K562 (cell line): Measurements from ENCODE around the gene CASKIN1. TPM values are rescaled to one million over a fixed set of nuclear protein-coding genes. Genes with fewer than 3 reads are reported as not detected.

ENCODE experiments used
- ATAC-seq: fragments of 200-7000 bp; cut with Tn5 transposase; 3 replicates; pipeline ENCODE4 v1.9.1; 2020; ENCODE audit warnings: moderate library complexity
- BruUV-seq: library from RNA; stranded (reverse); fragments of 400-500 nt; replicated peaks from 2 replicates; lab custom pipeline; 2021; lab: Mats Ljungman, UMichigan
- CTCF ChIA-PET: fragments of 300-600 bp; formaldehyde crosslinking; extraction: SDS; loops from one replicate; lab custom pipeline; 2021; ENCODE audit warnings: low intra/inter-chr PET ratio; lab: Yijun Ruan, JAX
- POLR2A ChIA-PET: fragments of 300-600, 350-650 bp; sonication (Branson Sonifier 250); formaldehyde crosslinking; extraction: SDS; loops from one replicate; lab custom pipeline; 2021; ENCODE audit warnings: antibody characterized with exemption, inconsistent platforms; lab: Yijun Ruan, JAX
- DNase-seq, 4 experiments: peaks; one replicate each; pipeline versions ENCODE4 v3.0.0 to v3.0.0-alpha.2; 2011 to 2018; ENCODE audit warnings: low spot score in 3 of 4, mixed read lengths in 3 of 4; ENCODE audit errors: extremely low read depth in 1 of 4
- FAIRE-seq: peaks from 2 replicates; lab custom pipeline; 2011; peaks lifted over from hg19 to GRCh38; lab: Jason Lieb, UNC
- H2AFZ ChIP-seq: 2 replicates; pipeline ENCODE4 v1.6.0; 2011; ENCODE audit warnings: low read depth, low read length, control low read depth, inconsistent platforms
- H3K27ac ChIP-seq: fragments of 200-600 bp; 3 replicates; pipeline ENCODE4 v1.8.0; 2011; ENCODE audit warnings: low read depth, mild to moderate bottlenecking, control low read depth, inconsistent platforms, low read length, moderate library complexity, mixed read lengths; ENCODE audit errors: extremely low read depth
- H3K27me3 ChIP-seq, 2 experiments: fragments of 300-600 bp in 1 of 2; 2 replicates in 1 of 2; 3 replicates in 1 of 2; pipeline versions ENCODE4 v1.6.0 to v1.8.0; 2011; ENCODE audit warnings: inconsistent platforms in 2 of 2, low read length in 2 of 2, mild to moderate bottlenecking in 1 of 2, mixed read lengths in 1 of 2, moderate library complexity in 1 of 2; ENCODE audit not compliant: control insufficient read depth in 2 of 2, insufficient read depth in 2 of 2
- H3K36me3 ChIP-seq: fragments of 300-600 bp; 3 replicates; pipeline ENCODE4 v1.8.0; 2011; ENCODE audit warnings: mild to moderate bottlenecking, low read length, inconsistent platforms; ENCODE audit not compliant: control insufficient read depth, insufficient read depth
- H3K4me1 ChIP-seq, 2 experiments: fragments of 200-600 bp in 1 of 2; replicated peaks in 1 of 2; 2 replicates in 1 of 2; 3 replicates in 1 of 2; pipeline versions ENCODE4 v1.5.1 to v1.8.0; 2011; ENCODE audit warnings: inconsistent platforms in 2 of 2, low read length in 2 of 2, mild to moderate bottlenecking in 1 of 2, mixed read lengths in 1 of 2, moderate library complexity in 1 of 2; ENCODE audit not compliant: control insufficient read depth in 2 of 2, insufficient read depth in 2 of 2
- H3K4me2 ChIP-seq: 2 replicates; pipeline ENCODE4 v1.6.1; 2011; ENCODE audit warnings: low read length, control low read depth, inconsistent platforms, mixed read lengths; ENCODE audit not compliant: insufficient read depth
- H3K4me3 ChIP-seq: fragments of 200-600 bp; sonication (generic), shearing (Covaris generic); 2 replicates; pipeline ENCODE4 v1.5.1; 2016; ENCODE audit warnings: control low read depth, inconsistent platforms
- H3K79me2 ChIP-seq: fragments of 200-600 bp; 3 replicates; pipeline ENCODE4 v1.8.0; 2011; ENCODE audit warnings: low read length, inconsistent platforms; ENCODE audit not compliant: control insufficient read depth, insufficient read depth
- H3K9ac ChIP-seq, 2 experiments: 2 replicates each; pipeline versions ENCODE4 v1.6.0 to v1.6.1; 2011; ENCODE audit warnings: low read depth in 2 of 2, low read length in 2 of 2, control low read depth in 1 of 2, inconsistent platforms in 1 of 2, mild to moderate bottlenecking in 1 of 2, mixed read lengths in 1 of 2; ENCODE audit not compliant: insufficient read depth in 1 of 2
- H3K9me1 ChIP-seq: one replicate; pipeline ENCODE4 v1.6.0; 2011; ENCODE audit warnings: inconsistent platforms, mild to moderate bottlenecking, low read length, moderate library complexity; ENCODE audit not compliant: control insufficient read depth, insufficient read depth
- H3K9me3 ChIP-seq: replicated peaks from 2 replicates; pipeline ENCODE4 v1.5.1; 2011; ENCODE audit warnings: low read depth, low read length, inconsistent platforms; ENCODE audit not compliant: control insufficient read depth, insufficient read depth
- H4K20me1 ChIP-seq: replicated peaks from 2 replicates; pipeline ENCODE4 v1.6.1; 2011; ENCODE audit warnings: low read length, inconsistent platforms, mixed read lengths; ENCODE audit not compliant: control insufficient read depth, insufficient read depth
- CBX3 ChIP-seq, 2 experiments: IDR thresholded peaks; 1 replicate in 1 of 2; 2 replicates in 1 of 2; pipeline ENCODE4 v1.6.1; 2012; ENCODE audit warnings: inconsistent platforms in 2 of 2, low read length in 2 of 2, borderline replicate concordance in 1 of 2, control low read depth in 1 of 2
- CREM ChIP-seq: IDR thresholded peaks from 2 replicates; pipeline ENCODE4 v1.6.1; 2014; ENCODE audit warnings: antibody characterized with exemption, low read depth
- EGR1 ChIP-seq: fragments of 450-650 bp; conservative IDR thresholded peaks from 2 replicates; pipeline ENCODE4 v1.6.1; 2017; ENCODE audit warnings: mild to moderate bottlenecking
- HMGN3 ChIP-seq: IDR thresholded peaks from 2 replicates; pipeline ENCODE4 v1.6.1; 2011; ENCODE audit warnings: borderline replicate concordance, low read depth, mild to moderate bottlenecking, mixed read lengths, low read length; ENCODE audit not compliant: insufficient read length; ENCODE audit errors: extremely low read depth
- PHF20 ChIP-seq: fragments of 450-650 bp; IDR thresholded peaks from 2 replicates; pipeline ENCODE4 v1.6.1; 2018; ENCODE audit not compliant: partially characterized antibody
- PRMT5 ChIP-seq: sonication (generic); formaldehyde crosslinking; IDR thresholded peaks from 2 replicates; pipeline ENCODE4 v1.5.0; 2020; ENCODE audit warnings: missing genetic modification reagents
- RNF2 ChIP-seq: sonication (generic); IDR thresholded peaks from 2 replicates; pipeline ENCODE4 v1.6.1; 2016
- ZNF3 ChIP-seq: fragments of 250-450 bp; sonication (Bioruptor Pico); IDR thresholded peaks from 2 replicates; pipeline ENCODE4 v1.5.0; 2021; ENCODE audit warnings: mild to moderate bottlenecking, moderate library complexity
- WGBS: fragments of 100-300 bp; shearing (Covaris generic); methylation state at CpG from one replicate; pipeline ENCODE4 v1.1.6; 2016; ENCODE audit warnings: low coverage, mixed read lengths; ENCODE audit not compliant: insufficient coverage; ENCODE audit errors: missing lambda C conversion rate; 5-methylcytosine and 5-hydroxymethylcytosine counted together
- in situ Hi-C: fragments of 300-500 bp; cut with MboI; formaldehyde crosslinking; loops from 4 replicates; pipeline ENCODE4 v1.15.0; 2018; ENCODE audit warnings: inconsistent platforms, mixed read lengths
- intact Hi-C: fragments of 100-400 bp; cut with micrococcal nuclease; formaldehyde crosslinking; loops from 2 replicates; pipeline ENCODE4 v1.14.2; 2022
- polyA plus RNA-seq, 8 experiments: library from polyadenylated mRNA; depleted of rRNA in 4 of 8; stranded (reverse) in 5 of 8; unstranded in 3 of 8; fragments of >200 nt; fragmentation: Nextera tagmentation in 2 of 8; fragmentation: Illumina TruSeq in 1 of 8; extraction: Ambion mirVana in 2 of 8; extraction: Trizol in 1 of 8; gene quantifications; 2 replicates each; pipeline versions ENCODE4 v1.2.1 to v1.2.3, GENCODE V29; 2011 to 2014; ENCODE audit warnings: inconsistent platforms in 1 of 8, missing spikeins in 1 of 8
- total RNA-seq, 7 experiments: library from RNA; depleted of rRNA in 6 of 7; stranded (reverse); fragments of >200 nt in 6 of 7; fragmentation: Illumina TruSeq in 2 of 7; extraction: Trizol in 2 of 7; gene quantifications; 2 replicates each; pipeline versions ENCODE4 v1.2.1 to v1.2.3, GENCODE V29; 2011 to 2021; ENCODE audit warnings: low replicate concordance in 1 of 7
- TF ChIP-seq, protein P1 (sequence below): sonication (generic); formaldehyde crosslinking; IDR thresholded peaks from 2 replicates; pipeline ENCODE4 v1.8.1; 2023; ENCODE audit warnings: mild to moderate bottlenecking, missing genetic modification reagents
- TF ChIP-seq, protein P2 (sequence below): IDR thresholded peaks from 2 replicates; pipeline ENCODE4 v1.6.1; 2011; ENCODE audit warnings: borderline replicate concordance, low read depth, mild to moderate bottlenecking, moderate library complexity, low read length; ENCODE audit not compliant: insufficient read depth, poor library complexity, severe bottlenecking
- TF ChIP-seq, protein P3 (sequence below): IDR thresholded peaks from 3 replicates; pipeline ENCODE4 v1.6.1; 2011; ENCODE audit warnings: borderline replicate concordance, mild to moderate bottlenecking; ENCODE audit not compliant: insufficient read length, insufficient read depth
- TF ChIP-seq, protein P4 (sequence below): fragments of 200-800 bp; sonication (Bioruptor generic); IDR thresholded peaks from 2 replicates; pipeline ENCODE4 v1.6.1; 2017; ENCODE audit warnings: missing genetic modification characterization, missing compliant biosample characterization

CASKIN1 gene
- total and polyA plus RNA-seq, 9 of the 15 experiments (the other 6 are each of a cell fraction or from before 2014, with no cell fraction given), result 0.15 to 4.5 (median 1.5) TPM; not detected in 2

DNA sequence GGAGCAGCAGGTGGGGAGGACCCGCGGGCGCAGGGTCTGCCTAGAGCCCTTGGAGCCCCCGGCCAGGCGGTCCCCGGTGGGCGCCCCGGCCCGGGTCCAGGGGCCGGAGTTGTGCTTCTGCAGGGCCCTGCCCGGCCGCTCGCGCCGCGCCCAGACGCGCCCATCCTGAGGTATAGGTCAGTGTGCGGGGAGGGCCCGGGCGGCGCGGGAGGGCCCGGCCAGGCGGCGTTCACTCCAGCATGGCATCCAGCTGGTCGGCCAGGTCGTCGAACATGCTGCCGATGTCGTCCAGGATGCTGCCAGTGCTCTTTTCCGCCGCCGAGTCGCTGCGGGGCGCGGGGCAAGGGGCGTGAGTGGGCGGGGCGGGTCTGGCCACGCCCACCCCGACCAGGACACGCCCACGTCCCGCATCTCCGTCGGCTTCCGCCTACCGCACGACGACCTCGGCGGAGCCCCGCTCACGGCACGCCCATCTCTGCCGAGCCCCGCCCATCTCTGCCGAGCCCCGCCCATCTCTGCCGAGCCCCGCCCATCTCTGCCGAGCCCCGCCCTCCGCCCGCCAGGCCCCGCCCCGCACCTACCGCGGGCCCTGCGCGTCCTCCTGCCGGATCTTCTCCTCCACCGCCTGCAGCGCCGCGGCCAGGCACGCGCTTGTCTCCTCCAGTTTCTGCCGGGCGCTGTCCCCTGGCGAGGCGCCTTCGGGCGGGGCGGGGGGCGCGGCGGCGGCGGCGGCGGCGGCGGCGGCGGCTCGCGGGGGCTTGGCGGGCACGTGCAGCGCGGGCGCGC, 17.9 kb downstream of the CASKIN1 start:
- POLR2A ChIA-PET, result interaction anchor here (0.5 to 1.1 kb wide), 3 partner anchors 11 to 110 kb away, joined by 3 to 7 read pairs (median 3); no protein-coding TSS in a partner anchor
- intact Hi-C loops, result no loop called here
- TF ChIP-seq PRMT5 (CRISPR knock-in tag), result peak; percentile 76; the same call in 1 of the 2 replicates
- peak; percentile 64 for TF ChIP-seq CREM
- TF ChIP-seq, protein P1, sequence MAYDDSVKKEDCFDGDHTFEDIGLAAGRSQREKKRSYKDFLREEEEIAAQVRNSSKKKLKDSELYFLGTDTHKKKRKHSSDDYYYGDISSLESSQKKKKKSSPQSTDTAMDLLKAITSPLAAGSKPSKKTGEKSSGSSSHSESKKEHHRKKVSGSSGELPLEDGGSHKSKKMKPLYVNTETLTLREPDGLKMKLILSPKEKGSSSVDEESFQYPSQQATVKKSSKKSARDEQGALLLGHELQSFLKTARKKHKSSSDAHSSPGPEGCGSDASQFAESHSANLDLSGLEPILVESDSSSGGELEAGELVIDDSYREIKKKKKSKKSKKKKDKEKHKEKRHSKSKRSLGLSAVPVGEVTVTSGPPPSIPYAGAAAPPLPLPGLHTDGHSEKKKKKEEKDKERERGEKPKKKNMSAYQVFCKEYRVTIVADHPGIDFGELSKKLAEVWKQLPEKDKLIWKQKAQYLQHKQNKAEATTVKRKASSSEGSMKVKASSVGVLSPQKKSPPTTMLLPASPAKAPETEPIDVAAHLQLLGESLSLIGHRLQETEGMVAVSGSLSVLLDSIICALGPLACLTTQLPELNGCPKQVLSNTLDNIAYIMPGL, result peak; percentile 71; the same call in 1 of the 2 replicates
- peak; percentile 63 for TF ChIP-seq HMGN3
- 0 out of 2 replicates have a peak, but pooled peaks have one; percentile 43 for TF ChIP-seq RNF2
- TF ChIP-seq, protein P2, sequence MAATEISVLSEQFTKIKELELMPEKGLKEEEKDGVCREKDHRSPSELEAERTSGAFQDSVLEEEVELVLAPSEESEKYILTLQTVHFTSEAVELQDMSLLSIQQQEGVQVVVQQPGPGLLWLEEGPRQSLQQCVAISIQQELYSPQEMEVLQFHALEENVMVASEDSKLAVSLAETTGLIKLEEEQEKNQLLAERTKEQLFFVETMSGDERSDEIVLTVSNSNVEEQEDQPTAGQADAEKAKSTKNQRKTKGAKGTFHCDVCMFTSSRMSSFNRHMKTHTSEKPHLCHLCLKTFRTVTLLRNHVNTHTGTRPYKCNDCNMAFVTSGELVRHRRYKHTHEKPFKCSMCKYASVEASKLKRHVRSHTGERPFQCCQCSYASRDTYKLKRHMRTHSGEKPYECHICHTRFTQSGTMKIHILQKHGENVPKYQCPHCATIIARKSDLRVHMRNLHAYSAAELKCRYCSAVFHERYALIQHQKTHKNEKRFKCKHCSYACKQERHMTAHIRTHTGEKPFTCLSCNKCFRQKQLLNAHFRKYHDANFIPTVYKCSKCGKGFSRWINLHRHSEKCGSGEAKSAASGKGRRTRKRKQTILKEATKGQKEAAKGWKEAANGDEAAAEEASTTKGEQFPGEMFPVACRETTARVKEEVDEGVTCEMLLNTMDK, result peak; percentile 37
- peak in 1 of 2 experiments; percentile 55; a peak in 1 of 3 replicates for TF ChIP-seq CBX3 (IDR thresholded peaks at IDR 0.05; ENCODE audit: borderline replicate concordance in 1 of 2, low read length in 2 of 2)
- no peak for TF ChIP-seq ZNF3 (CRISPR knock-in tag)
- TF ChIP-seq PHF20, result no peak
- TF ChIP-seq, protein P3, sequence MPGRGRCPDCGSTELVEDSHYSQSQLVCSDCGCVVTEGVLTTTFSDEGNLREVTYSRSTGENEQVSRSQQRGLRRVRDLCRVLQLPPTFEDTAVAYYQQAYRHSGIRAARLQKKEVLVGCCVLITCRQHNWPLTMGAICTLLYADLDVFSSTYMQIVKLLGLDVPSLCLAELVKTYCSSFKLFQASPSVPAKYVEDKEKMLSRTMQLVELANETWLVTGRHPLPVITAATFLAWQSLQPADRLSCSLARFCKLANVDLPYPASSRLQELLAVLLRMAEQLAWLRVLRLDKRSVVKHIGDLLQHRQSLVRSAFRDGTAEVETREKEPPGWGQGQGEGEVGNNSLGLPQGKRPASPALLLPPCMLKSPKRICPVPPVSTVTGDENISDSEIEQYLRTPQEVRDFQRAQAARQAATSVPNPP, result no peak
- TF ChIP-seq, protein P4, sequence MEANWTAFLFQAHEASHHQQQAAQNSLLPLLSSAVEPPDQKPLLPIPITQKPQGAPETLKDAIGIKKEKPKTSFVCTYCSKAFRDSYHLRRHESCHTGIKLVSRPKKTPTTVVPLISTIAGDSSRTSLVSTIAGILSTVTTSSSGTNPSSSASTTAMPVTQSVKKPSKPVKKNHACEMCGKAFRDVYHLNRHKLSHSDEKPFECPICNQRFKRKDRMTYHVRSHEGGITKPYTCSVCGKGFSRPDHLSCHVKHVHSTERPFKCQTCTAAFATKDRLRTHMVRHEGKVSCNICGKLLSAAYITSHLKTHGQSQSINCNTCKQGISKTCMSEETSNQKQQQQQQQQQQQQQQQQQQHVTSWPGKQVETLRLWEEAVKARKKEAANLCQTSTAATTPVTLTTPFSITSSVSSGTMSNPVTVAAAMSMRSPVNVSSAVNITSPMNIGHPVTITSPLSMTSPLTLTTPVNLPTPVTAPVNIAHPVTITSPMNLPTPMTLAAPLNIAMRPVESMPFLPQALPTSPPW (CRISPR knock-in tag), result peak; percentile 49
- peak; percentile 77 for TF ChIP-seq EGR1

More for the DNA sequence above, 17.9 kb downstream of the CASKIN1 start:
- Histone ChIP-seq H3K9ac (no peak overlapping the region), H3K36me3 (peaks cover 39% of the 10 kb centered on the region; the same call in 1 of the 3 replicates), H2AFZ (no peak overlapping the region), H3K79me2 (no peaks in the 10 kb centered on the region), H3K27ac (no peak overlapping the region), H3K4me2 (no peak overlapping the region), H3K9me3 (no peaks in the 10 kb centered on the region), H3K4me1 (peaks cover 2 to 81% of the 10 kb centered on the region in 2 experiments; a peak in 3 of 5 replicates), H3K27me3 (no peaks in the 10 kb centered on the region), H3K9me1 (no peaks in the 10 kb centered on the region), H3K4me3 (no peak overlapping the region), H4K20me1 (no peaks in the 10 kb centered on the region; the same call in 1 of the 2 replicates)
- DNase-seq (peak; percentile 85 to 97 (median 92)), ATAC-seq (peak; percentile 94), FAIRE-seq (peak; percentile 83)
- 82% methylated on average over 23 of the region's 106 CpGs for WGBS
- in situ Hi-C loops, result no loop called here
- CTCF ChIA-PET, result no interaction called here
- BruUV-seq, result no TSS peak
